ENCODE measurements around the gene NHLH2. TPM values are rescaled to one million over a fixed set of nuclear protein-coding genes. Genes with fewer than 3 reads are reported as not detected.

The NHLH2 gene
- total and polyA plus RNA-seq, 8 donors, result 0.03 to 0.12 (median 0.06) TPM; not detected in 5

GRCh38 chr1:115880981-115881672 is 40.2 kb upstream of the NHLH2 start:
- ATAC-seq (peak in 2 of 4 donors; percentile 49 to 57), DNase-seq (no peak), FAIRE-seq (no peak)
- no peak for TF ChIP-seq CTCF (IDR thresholded peaks at IDR 0.05)
- Histone ChIP-seq H3K4me1 (peaks cover 0 to 8% (median 0%) of the 10 kb centered on the region in 3 donors), H3K36me3 (no peaks in the 10 kb centered on the region), H3K27ac (no peak overlapping the region), H3K4me3 (no peak overlapping the region), H3K27me3 (no peaks in the 10 kb centered on the region), H3K9me3 (no peaks in the 10 kb centered on the region)
- intact Hi-C loops (cut with DNase I), result no loop called here
- WGBS, 2 donors, result 89 to 94% methylated on average over 1 of the region's 1 CpG

- intact Hi-C loops (cut with DNase I), result no loop called here
- ATAC-seq (no peak), DNase-seq (no peak), FAIRE-seq (no peak)
- TF ChIP-seq CTCF (IDR thresholded peaks at IDR 0.05), result no peak
- H3K36me3 ChIP-seq, result no peaks in the 10 kb centered on the region
- no peak overlapping the region for H3K27ac ChIP-seq
- no peak overlapping the region for H3K4me3 ChIP-seq
- 88 to 100% methylated on average over 1 of the region's 1 CpG for WGBS, 2 donors
- peaks cover 0 to 8% (median 0%) of the 10 kb centered on the region in 3 donors for H3K4me1 ChIP-seq
- no peaks in the 10 kb centered on the region for H3K27me3 ChIP-seq
- H3K9me3 ChIP-seq, result no peaks in the 10 kb centered on the region
Measured at GRCh38 chr1:115879977-115880376, 39.1 kb upstream of the NHLH2 start.

GRCh38 chr1:115877511-115877910 is 36.6 kb upstream of the NHLH2 start:
- H3K9me3 ChIP-seq, result no peaks in the 10 kb centered on the region
- intact Hi-C loops (cut with DNase I), result no loop called here
- ATAC-seq (no peak), FAIRE-seq (no peak), DNase-seq (no peak)
- peaks cover 0 to 8% (median 0%) of the 10 kb centered on the region in 3 donors for H3K4me1 ChIP-seq
- TF ChIP-seq CTCF (IDR thresholded peaks at IDR 0.05), result no peak
- H3K36me3 ChIP-seq, result no peaks in the 10 kb centered on the region
- no peak overlapping the region for H3K4me3 ChIP-seq
- no peaks in the 10 kb centered on the region for H3K27me3 ChIP-seq
- 52 to 65% methylated on average over 5 of the region's 5 CpGs for WGBS, 2 donors
- no peak overlapping the region for H3K27ac ChIP-seq

- Histone ChIP-seq H3K9me3 (no peaks in the 10 kb centered on the region), H3K27me3 (no peaks in the 10 kb centered on the region), H3K4me3 (no peak overlapping the region), H3K27ac (no peak overlapping the region), H3K36me3 (no peaks in the 10 kb centered on the region), H3K4me1 (no peaks in the 10 kb centered on the region)
- WGBS, 2 donors, result 73 to 84% methylated on average over 5 of the region's 5 CpGs
- intact Hi-C loops (cut with DNase I), result no loop called here
- no peak for DNase-seq
- TF ChIP-seq CTCF (IDR thresholded peaks at IDR 0.05), result no peak
- FAIRE-seq, result no peak
- ATAC-seq, result no peak
Measured at GRCh38 chr1:115874904-115875303, 34.0 kb upstream of the NHLH2 start.

- ATAC-seq, result no peak
- no peak for TF ChIP-seq CTCF (IDR thresholded peaks at IDR 0.05)
- Histone ChIP-seq H3K27ac (no peak overlapping the region), H3K27me3 (no peaks in the 10 kb centered on the region), H3K4me3 (no peak overlapping the region), H3K4me1 (no peaks in the 10 kb centered on the region), H3K9me3 (no peaks in the 10 kb centered on the region), H3K36me3 (no peaks in the 10 kb centered on the region)
- FAIRE-seq, result no peak
- DNase-seq, result no peak
- 69 to 74% methylated on average over 4 of the region's 4 CpGs for WGBS, 2 donors
- intact Hi-C loops (cut with DNase I), result no loop called here
Measured at GRCh38 chr1:115874497-115874896, 33.6 kb upstream of the NHLH2 start.
